Measurements from ENCODE around the gene LYZ.

LYZ gene

GRCh38 chr12:69359531-69360347, 11.6 kb downstream of the LYZ start, which contains the start of gene YEATS4:
Gene YEATS4, plus strand, starts transcription at chr12:69359743. Its CDS starts 230 bp downstream, at chr12:69359973.
- H3K4me1 ChIP-seq (ENCODE audit: control insufficient read depth, insufficient read depth, low read length), result peaks cover 5% of the 10 kb centered on the region
- peak within 1 kb of the TSS; percentile 88 for H3K9ac ChIP-seq (ENCODE audit: low read length)
- peak within 1 kb of the TSS; percentile 58 for H3K4me3 ChIP-seq (ENCODE audit: low read length)
- H3K36me3 ChIP-seq (ENCODE audit: control insufficient read depth, insufficient read depth, low read length), result no peaks in the 10 kb centered on the region
- no peaks in the 10 kb centered on the region for H3K9me3 ChIP-seq (ENCODE audit: control insufficient read depth, low read length)
- H3K27me3 ChIP-seq (ENCODE audit: control insufficient read depth, insufficient read depth, low read length), result no peaks in the 10 kb centered on the region

DNA sequence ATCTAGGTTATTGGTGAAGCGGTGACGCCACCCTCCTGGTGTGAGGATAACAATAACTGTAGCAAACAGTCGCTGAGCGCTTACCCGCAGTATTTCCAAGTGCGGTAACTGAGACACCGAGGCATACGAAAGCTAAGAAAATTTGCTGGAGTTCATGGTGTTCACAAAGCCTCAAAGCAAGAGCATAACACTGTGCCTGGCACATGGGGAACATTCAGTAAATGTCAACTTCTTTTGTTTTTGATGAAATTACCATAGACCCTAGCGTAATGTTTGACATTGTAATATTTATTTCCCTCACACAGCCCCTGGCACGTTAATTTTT, 12.1 kb downstream of the LYZ start:
- no peaks in the 10 kb centered on the region for H3K9me3 ChIP-seq (ENCODE audit: control insufficient read depth, low read length)
- no peaks in the 10 kb centered on the region for H3K27me3 ChIP-seq (ENCODE audit: control insufficient read depth, insufficient read depth, low read length)
- peak overlapping the region; percentile 88 for H3K9ac ChIP-seq (ENCODE audit: low read length)
- H3K36me3 ChIP-seq (ENCODE audit: control insufficient read depth, insufficient read depth, low read length), result no peaks in the 10 kb centered on the region
- H3K4me3 ChIP-seq (ENCODE audit: low read length), result peak overlapping the region; percentile 58
- peaks cover 5% of the 10 kb centered on the region for H3K4me1 ChIP-seq (ENCODE audit: control insufficient read depth, insufficient read depth, low read length)

DNA sequence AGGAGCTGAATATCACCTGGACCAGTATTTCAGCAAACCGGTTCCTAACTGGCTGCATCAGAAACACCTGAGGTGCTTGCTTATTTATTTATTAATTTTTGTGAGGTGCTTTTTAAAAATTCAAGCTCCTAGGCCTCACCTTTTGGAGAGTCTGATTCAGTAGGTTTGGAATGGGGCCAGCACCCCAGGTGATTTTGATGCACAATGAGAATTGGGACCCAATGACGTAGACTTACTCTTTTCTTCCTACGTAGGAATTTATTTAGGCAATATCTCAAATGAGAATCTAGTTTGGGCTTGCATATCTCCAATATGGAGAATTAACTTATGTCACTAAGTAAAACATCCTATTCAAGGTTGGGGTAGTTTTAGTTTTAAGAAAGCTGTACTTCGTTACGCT, 18.6 kb downstream of the LYZ start:
- Histone ChIP-seq H3K4me3 (ENCODE audit: low read length) (no peak overlapping the region), H3K4me1 (ENCODE audit: control insufficient read depth, insufficient read depth, low read length) (no peaks in the 10 kb centered on the region), H3K27me3 (ENCODE audit: control insufficient read depth, insufficient read depth, low read length) (no peaks in the 10 kb centered on the region), H3K9me3 (ENCODE audit: control insufficient read depth, low read length) (no peaks in the 10 kb centered on the region), H3K9ac (ENCODE audit: low read length) (no peak overlapping the region), H3K36me3 (ENCODE audit: control insufficient read depth, insufficient read depth, low read length) (no peaks in the 10 kb centered on the region)

GRCh38 chr12:69368171-69368570, 20.0 kb downstream of the LYZ start:
- H3K9ac ChIP-seq (ENCODE audit: low read length), result no peak overlapping the region
- no peaks in the 10 kb centered on the region for H3K36me3 ChIP-seq (ENCODE audit: control insufficient read depth, insufficient read depth, low read length)
- H3K9me3 ChIP-seq (ENCODE audit: control insufficient read depth, low read length), result no peaks in the 10 kb centered on the region
- no peaks in the 10 kb centered on the region for H3K27me3 ChIP-seq (ENCODE audit: control insufficient read depth, insufficient read depth, low read length)
- no peaks in the 10 kb centered on the region for H3K4me1 ChIP-seq (ENCODE audit: control insufficient read depth, insufficient read depth, low read length)
- H3K4me3 ChIP-seq (ENCODE audit: low read length), result no peak overlapping the region

DNA sequence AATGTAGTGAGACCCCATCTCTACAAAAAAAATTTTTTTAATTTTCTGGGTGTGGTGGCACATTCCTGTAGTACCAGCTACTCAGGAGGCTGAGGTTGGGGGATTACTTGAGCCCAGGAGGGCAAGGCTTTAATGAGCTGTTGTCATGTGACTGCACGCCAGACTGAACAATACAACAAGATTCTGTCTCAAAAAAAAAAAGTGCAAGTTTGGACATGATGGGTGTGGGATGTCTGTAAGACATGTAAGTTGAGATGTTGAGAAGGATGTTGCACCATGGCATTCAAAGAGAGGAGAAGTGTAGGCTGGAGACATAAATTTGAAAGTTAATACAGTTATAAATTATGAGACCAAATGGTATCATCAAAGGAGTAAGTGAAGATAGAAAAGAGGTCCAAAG, 34.9 kb downstream of the LYZ start:
- Histone ChIP-seq H3K9me3 (ENCODE audit: control insufficient read depth, low read length) (no peaks in the 10 kb centered on the region), H3K27me3 (ENCODE audit: control insufficient read depth, insufficient read depth, low read length) (no peaks in the 10 kb centered on the region), H3K4me1 (ENCODE audit: control insufficient read depth, insufficient read depth, low read length) (no peaks in the 10 kb centered on the region), H3K4me3 (ENCODE audit: low read length) (no peak overlapping the region), H3K9ac (ENCODE audit: low read length) (no peak overlapping the region), H3K36me3 (ENCODE audit: control insufficient read depth, insufficient read depth, low read length) (no peaks in the 10 kb centered on the region)

DNA sequence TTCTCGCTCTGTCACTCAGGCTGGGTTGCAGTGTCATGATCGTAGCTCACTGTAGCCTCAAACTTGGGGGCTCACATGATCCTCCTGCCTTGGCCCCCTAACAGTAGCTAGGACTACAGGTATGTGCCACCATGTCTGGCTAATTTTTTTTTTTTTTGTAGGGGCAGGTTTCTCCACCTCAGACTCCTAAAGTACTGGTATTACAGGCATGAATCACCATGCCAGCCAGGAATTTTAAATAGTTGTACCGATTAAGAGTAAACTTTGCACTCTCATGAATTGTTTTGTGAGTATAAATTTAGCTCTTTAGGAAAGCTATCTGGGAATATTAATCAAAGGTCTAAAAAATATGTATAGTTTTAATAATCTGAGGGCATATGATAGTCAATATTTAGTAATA, 36.9 kb downstream of the LYZ start:
- no peak overlapping the region for H3K4me3 ChIP-seq (ENCODE audit: low read length)
- H3K9me3 ChIP-seq (ENCODE audit: control insufficient read depth, low read length), result no peaks in the 10 kb centered on the region
- no peaks in the 10 kb centered on the region for H3K4me1 ChIP-seq (ENCODE audit: control insufficient read depth, insufficient read depth, low read length)
- no peaks in the 10 kb centered on the region for H3K36me3 ChIP-seq (ENCODE audit: control insufficient read depth, insufficient read depth, low read length)
- H3K9ac ChIP-seq (ENCODE audit: low read length), result no peak overlapping the region
- H3K27me3 ChIP-seq (ENCODE audit: control insufficient read depth, insufficient read depth, low read length), result no peaks in the 10 kb centered on the region

- Histone ChIP-seq H3K9ac (ENCODE audit: low read length) (no peak overlapping the region), H3K9me3 (ENCODE audit: control insufficient read depth, low read length) (no peaks in the 10 kb centered on the region), H3K27me3 (ENCODE audit: control insufficient read depth, insufficient read depth, low read length) (no peaks in the 10 kb centered on the region), H3K4me1 (ENCODE audit: control insufficient read depth, insufficient read depth, low read length) (no peaks in the 10 kb centered on the region), H3K36me3 (ENCODE audit: control insufficient read depth, insufficient read depth, low read length) (no peaks in the 10 kb centered on the region), H3K4me3 (ENCODE audit: low read length) (no peak overlapping the region)
Observed at GRCh38 chr12:69386921-69387320, 38.7 kb downstream of the LYZ start.

DNA sequence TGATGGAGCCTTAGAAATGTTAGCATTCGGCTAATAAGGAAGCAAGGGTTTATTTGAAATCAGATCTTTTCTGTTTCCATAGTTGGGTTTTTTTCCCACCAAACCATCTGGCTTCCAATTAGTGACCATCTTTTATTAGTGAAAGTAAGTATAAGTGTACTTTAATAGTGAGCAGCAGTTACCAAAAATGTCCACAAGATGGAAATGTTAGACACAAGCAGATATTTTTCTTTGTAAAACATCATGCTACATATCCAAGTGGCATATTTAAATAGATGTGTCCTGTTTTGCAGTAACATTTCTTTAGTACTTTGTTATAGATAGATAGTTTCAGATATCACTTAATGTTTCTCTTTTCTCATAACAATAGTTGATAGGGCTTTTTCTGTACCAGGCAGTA, 40.2 kb downstream of the LYZ start:
- Histone ChIP-seq H3K4me1 (ENCODE audit: control insufficient read depth, insufficient read depth, low read length) (no peaks in the 10 kb centered on the region), H3K36me3 (ENCODE audit: control insufficient read depth, insufficient read depth, low read length) (no peaks in the 10 kb centered on the region), H3K27me3 (ENCODE audit: control insufficient read depth, insufficient read depth, low read length) (no peaks in the 10 kb centered on the region), H3K9me3 (ENCODE audit: control insufficient read depth, low read length) (no peaks in the 10 kb centered on the region), H3K4me3 (ENCODE audit: low read length) (no peak overlapping the region), H3K9ac (ENCODE audit: low read length) (no peak overlapping the region)

GRCh38 chr12:69389831-69390230, 41.6 kb downstream of the LYZ start:
- no peak overlapping the region for H3K9ac ChIP-seq (ENCODE audit: low read length)

DNA sequence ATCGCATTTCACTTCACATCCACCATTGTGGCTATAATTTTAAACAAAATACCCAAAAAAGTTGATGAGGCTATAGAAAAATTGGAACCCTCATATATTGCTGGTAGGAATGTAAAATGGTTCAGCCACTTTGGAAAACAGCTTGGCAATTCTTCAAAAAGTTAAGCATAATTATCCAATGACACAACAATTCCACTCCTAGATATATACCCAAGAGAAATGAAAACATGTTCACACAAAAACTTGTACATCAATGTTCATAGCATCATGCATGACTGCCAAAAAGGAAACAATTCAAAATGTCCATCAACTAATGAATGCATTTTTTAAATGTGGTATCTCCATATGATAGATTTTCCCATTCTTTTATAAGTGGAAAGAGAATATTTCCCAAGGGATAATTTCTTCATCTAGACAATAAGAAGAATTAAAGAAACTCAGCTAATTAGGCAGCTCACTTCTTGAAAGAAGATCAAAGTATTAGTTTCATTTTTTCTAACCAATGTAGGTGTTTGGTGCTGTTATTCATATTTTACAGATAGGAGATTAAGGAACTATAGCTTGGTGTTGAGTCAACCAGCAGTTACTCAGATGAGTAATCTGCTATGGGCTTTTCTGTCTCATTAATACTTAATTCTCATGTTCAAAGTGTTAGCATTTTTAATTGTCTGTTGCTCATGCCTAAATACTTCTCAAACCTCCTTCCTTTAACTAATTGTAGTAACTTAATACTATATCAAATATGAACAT, 44.2 kb downstream of the LYZ start:
- Histone ChIP-seq H3K27me3 (ENCODE audit: control insufficient read depth, insufficient read depth, low read length) (no peaks in the 10 kb centered on the region), H3K9me3 (ENCODE audit: control insufficient read depth, low read length) (no peaks in the 10 kb centered on the region), H3K36me3 (ENCODE audit: control insufficient read depth, insufficient read depth, low read length) (no peaks in the 10 kb centered on the region), H3K9ac (ENCODE audit: low read length) (no peak overlapping the region), H3K4me1 (ENCODE audit: control insufficient read depth, insufficient read depth, low read length) (no peaks in the 10 kb centered on the region), H3K4me3 (ENCODE audit: low read length) (no peak overlapping the region)

More at GRCh38 chr12:69389831-69390230, 41.6 kb downstream of the LYZ start:
- H3K4me3 ChIP-seq (ENCODE audit: low read length), result no peak overlapping the region
- no peaks in the 10 kb centered on the region for H3K4me1 ChIP-seq (ENCODE audit: control insufficient read depth, insufficient read depth, low read length)
- H3K27me3 ChIP-seq (ENCODE audit: control insufficient read depth, insufficient read depth, low read length), result no peaks in the 10 kb centered on the region
- no peaks in the 10 kb centered on the region for H3K9me3 ChIP-seq (ENCODE audit: control insufficient read depth, low read length)
- H3K36me3 ChIP-seq (ENCODE audit: control insufficient read depth, insufficient read depth, low read length), result no peaks in the 10 kb centered on the region

- no peaks in the 10 kb centered on the region for H3K27me3 ChIP-seq (ENCODE audit: control insufficient read depth, insufficient read depth, low read length)
- no peaks in the 10 kb centered on the region for H3K9me3 ChIP-seq (ENCODE audit: control insufficient read depth, low read length)
- H3K36me3 ChIP-seq (ENCODE audit: control insufficient read depth, insufficient read depth, low read length), result no peaks in the 10 kb centered on the region
- H3K4me1 ChIP-seq (ENCODE audit: control insufficient read depth, insufficient read depth, low read length), result no peaks in the 10 kb centered on the region
- no peak overlapping the region for H3K4me3 ChIP-seq (ENCODE audit: low read length)
- no peak overlapping the region for H3K9ac ChIP-seq (ENCODE audit: low read length)
Observed at GRCh38 chr12:69396041-69396440, 47.9 kb downstream of the LYZ start.

GRCh38 chr12:69396963-69397362, 48.8 kb downstream of the LYZ start:
- Histone ChIP-seq H3K27me3 (ENCODE audit: control insufficient read depth, insufficient read depth, low read length) (no peaks in the 10 kb centered on the region), H3K4me1 (ENCODE audit: control insufficient read depth, insufficient read depth, low read length) (no peaks in the 10 kb centered on the region)

More at GRCh38 chr12:69396963-69397362, 48.8 kb downstream of the LYZ start:
- Histone ChIP-seq H3K9me3 (ENCODE audit: control insufficient read depth, low read length) (no peaks in the 10 kb centered on the region), H3K4me3 (ENCODE audit: low read length) (no peak overlapping the region), H3K9ac (ENCODE audit: low read length) (no peak overlapping the region), H3K36me3 (ENCODE audit: control insufficient read depth, insufficient read depth, low read length) (no peaks in the 10 kb centered on the region)

Data from mucosa of stomach (tissue), 1 donor.